DMS53 treated with DMSO at 0.1 percent for 48 hours (cell line): Measurements from ENCODE around the gene RHNO1.

ENCODE experiments used
- DNase-seq: peaks from one replicate; lab custom pipeline; 2025; ENCODE audit not compliant: unreplicated experiment; lab: John Stamatoyannopoulos, UW

RHNO1 gene, protein sequence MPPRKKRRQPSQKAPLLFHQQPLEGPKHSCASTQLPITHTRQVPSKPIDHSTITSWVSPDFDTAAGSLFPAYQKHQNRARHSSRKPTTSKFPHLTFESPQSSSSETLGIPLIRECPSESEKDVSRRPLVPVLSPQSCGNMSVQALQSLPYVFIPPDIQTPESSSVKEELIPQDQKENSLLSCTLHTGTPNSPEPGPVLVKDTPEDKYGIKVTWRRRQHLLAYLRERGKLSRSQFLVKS

DNA sequence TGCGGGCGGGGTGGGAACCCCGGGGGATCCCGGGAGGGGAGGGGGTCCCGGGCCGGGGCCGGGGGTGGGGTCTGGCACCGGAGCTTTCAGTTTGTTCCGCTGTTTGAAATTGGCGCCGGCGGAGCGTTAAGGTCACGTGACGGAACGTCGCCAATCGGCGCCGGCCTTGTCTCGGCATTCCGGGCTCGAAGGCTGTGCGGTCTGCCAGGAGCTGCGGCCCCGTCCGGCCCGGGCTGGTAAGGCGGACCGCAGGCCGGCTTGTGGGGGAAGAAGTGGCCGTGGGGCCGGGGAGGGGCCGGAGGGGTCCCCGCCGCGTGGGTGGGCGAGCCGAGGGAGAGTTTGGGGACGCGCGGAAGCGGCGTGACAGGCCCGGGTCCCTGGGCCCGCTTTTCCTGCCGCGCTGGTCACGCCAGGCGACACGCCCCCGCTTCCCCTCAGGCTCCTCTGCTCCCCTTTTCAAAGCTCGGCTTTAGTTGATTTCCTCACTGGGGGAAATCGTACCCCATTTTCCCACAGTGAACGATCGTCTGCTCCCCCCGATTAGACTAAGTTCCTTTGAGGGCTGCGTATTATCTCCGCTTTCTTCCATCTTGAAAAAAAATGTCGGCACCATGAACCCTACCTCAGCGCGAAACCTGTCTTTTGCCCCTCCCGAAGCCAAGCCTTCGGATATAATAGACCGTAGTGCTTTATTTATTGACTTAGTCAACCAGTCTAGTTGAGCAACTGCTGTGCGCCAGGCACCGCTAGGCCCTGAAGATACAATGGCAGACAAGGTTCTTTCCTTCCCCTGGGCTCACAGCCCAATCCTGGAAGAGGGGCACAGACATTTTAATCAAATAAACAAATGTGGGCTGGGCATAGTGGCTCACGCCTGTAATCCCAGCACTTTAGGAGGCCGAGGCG is at the start of gene RHNO1, which contains the start of gene FOXM1:
Gene RHNO1, plus strand, starts transcription at position 177 of the 906 bp plus-strand sequence. CDS start 8,144 bp downstream, outside the sequence.
Gene FOXM1, minus strand, starts transcription at position 128 of the 906 bp plus-strand sequence. CDS start 2,696 bp downstream, outside the sequence.
- peak; percentile 92 for DNase-seq

DNA sequence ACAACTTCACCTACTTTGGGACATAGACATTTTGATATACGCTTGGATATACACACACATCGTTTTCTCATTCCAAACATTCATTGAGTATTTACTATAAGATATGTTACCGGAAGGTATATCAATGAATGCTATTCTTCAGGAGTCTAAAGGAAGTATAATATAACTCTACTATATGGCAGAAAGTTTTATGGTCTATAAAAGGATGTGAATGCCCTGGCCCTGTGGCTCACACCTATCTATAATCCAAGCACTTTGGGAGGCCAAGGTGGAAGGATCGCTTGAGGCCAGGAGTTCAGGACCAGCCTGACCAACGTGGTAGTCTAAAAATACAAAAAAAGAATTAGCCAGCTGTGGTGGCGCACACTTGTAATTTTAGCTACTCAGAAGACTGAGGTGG is 47.7 kb upstream of the RHNO1 start:
- no peak for DNase-seq

DNA sequence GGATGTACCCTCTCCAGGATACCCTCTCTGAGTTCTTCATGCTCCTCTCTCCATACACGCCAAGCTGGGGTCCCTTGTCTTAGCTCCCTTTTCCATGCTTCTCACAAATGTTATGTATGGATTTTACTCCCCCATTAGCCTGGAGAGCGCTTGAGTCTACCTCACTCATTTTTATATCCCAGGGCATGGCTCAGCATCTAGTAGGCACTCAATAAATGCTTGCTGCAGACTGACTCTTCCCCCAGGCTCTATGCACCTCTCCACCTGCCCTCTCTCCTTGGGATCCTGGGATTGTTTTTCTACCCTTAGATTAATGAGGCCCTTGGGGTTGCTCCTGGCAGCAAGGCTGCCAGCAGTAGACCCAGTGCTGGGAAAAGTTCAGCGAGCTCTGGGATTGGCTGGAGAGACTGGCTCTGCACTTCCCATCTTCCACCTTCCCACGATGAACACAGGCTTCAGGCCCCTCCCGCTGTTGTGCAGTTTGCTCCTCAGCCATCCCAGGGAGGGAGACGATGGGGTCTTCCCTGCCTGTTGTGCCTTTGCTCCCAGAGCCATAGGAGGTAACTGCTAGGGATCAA is 44.4 kb upstream of the RHNO1 start:
- DNase-seq = no peak

DNA sequence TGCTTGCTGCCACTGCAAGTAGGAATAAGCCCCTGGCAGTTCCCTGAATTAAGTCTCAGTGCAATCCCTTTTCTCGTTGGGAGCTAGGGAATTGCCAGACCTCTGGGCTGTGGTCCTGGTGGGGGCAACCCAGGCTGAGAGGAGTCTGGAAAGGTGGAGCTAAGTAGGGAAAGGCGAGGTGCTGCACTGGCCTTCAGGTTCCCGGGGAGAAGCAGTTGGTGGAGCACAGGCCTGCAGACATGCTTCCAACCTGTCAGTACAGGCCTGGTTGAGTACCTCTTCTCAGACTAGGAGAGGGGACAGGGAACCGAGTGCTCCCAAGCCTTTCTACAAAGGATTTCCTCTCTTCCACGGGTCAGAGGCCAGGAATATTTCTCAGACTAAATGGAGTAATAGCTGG is 43.7 kb upstream of the RHNO1 start:
- DNase-seq = no peak

DNA sequence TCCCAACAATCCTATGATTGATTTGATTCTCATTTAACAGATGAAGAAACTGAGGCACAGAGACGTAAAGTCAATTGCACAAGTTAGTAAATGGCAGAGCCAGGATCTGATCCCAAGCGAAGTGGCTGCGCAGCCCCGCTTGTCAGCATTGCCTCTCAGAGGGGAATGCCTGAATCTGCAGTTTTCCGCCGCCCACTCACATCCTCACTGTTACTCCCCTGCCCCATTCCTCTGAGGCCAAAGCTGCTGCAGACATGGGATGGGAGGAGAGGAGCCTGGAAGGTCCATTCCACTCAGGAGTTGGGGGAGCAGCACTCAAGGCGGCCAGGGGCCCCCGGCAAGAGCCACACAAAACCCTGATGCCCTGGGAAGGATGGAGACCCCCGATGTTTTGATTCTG is 43.2 kb upstream of the RHNO1 start:
- DNase-seq = no peak

DNA sequence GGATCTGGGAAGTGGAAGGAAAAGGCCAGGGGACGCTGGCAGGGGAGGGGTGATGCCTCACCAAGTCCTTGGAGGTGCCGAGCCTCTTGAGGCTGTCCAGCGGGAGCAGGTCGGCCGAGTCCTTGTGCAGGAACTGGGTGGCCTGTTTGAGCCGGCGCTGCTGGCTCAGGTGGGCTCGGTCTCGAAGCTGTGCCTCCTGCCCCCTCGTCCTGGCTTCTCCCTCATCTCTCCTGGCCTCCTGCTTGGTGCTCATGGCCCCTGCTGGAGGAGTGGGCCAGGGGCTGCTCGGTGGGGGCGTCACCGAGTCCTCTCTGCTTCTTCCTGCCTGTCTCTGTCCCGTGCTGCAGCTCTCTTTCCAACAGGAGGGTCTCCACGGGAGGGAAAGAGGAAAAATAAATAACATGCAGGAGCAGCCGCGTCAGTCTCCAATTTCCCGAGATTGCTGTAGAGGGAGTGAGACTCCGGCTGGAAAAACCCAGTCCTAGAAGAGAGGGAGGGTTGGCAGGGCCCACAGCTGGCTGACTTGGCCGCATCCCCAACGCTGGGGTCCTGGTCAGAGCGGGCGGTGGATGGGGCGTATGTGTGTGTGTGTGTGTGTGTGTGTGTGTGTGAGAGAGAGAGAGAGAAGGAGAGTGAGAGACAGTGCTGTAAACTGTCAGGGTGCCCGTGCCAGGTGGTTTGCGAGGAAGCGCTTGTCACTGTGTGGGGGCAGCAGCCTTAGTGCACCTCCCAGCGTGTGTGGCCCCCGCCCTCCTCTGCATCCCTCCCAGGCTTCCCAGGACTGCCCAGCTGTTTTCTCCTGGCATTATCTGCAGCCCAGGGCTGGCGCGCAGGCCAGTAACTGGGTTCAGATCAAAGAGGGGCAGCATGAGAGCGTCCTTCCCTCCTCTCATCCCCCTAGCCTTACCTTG is 42.2 kb upstream of the RHNO1 start, which contains the start of gene NRIP2:
Gene NRIP2, minus strand, starts transcription at position 455 of the 911 bp plus-strand sequence. Its CDS starts 52 bp downstream, at position 403.
- no peak for DNase-seq

DNA sequence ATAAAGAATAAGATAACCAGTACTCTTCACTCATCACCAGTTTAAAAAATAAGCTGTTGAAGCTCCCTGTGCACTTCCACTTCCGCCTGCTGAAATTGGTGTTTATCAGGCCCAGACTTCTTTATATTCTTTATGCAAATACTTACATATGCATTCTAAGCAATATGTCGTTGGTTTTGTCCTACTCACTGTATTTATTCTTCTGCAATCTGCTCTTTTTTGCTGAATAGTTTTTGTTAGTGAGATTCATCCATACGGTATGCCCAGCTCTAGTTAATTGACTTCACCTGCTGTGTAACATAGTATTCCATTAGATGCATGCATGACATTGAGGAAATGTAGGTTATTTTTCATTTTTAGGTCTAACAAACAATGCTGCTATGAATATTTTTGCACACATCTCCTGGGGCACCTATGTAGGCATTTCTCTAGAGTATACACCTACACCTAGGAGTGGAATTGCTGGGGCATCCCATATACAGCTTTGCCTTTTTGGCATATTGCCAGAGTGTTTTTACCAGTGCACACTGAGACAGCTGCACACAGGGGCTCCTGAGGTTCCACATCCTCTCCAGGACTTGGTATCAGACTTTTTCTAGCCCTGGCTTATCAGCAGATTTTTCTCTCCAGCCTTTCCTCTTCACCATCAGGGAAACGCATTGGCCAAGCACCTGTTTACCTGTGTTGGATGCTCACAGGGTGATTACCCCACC is 41.2 kb upstream of the RHNO1 start:
- no peak for DNase-seq

DNA sequence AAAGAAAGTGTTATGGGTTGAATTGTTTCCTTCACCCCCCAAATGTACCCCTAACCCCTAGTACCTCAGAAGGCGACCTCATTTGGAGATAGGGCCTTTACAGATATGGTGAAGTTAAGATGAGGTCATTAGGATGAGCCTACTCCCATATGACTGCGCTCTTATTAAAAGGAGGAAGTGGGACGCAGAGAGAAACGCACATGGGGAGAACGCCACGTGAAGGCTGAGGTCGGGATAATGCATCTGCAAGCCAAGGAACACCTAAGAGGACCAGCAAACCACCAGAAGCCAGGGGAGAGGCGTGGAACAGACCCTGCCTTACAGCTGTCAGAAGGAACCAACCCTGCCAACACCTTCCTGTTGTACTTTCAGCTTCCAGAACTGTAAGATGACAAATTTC is 40.4 kb upstream of the RHNO1 start:
- no peak for DNase-seq

DNA sequence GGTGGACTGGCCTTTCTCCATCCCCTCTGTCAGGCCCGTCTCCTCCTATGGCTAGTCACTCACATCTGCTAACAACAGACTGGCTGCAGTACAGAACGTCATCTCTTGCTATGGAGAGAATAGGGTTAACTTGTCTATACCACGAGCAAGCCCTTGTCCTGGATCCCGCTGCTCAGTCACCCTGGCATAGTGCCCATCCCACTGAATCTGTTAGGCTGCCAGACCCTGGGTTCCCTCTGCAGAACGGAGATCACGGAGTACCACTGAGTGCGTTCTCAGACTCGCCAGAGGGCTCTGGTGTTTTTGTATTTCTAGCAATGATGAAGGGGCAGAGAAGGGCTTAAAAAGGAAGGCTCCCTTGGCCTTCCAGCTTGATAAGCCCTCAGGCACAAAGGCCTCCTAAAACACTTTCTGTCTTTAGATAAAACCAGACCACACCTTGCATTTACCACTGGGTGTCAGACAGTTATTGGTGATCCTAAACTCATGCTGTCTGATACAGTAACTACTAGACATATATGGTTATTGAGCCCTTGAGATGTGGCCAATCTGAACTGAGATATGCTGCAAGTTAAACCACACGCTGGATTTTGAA is 35.9 kb upstream of the RHNO1 start:
- DNase-seq = no peak

DNA sequence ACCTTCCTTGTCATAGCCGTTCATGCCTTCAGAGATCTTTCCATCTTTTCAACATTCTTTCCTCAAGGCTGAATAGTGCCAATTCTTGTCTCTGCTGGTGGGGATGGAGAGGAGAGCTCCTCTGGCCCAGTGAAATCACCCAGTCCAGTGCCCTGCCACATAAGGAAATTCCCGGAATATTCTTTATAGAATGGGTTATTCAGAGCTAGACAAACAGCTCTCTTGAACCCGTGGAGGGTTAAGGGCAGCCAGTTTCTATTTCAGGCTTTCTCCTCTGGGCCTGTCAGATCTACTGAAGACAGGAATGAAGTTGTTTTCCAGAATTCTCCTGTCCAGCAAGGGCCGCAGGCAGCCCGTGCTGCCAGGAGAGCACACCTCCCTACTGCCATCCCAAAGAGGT is 34.1 kb upstream of the RHNO1 start:
- no peak for DNase-seq

DNA sequence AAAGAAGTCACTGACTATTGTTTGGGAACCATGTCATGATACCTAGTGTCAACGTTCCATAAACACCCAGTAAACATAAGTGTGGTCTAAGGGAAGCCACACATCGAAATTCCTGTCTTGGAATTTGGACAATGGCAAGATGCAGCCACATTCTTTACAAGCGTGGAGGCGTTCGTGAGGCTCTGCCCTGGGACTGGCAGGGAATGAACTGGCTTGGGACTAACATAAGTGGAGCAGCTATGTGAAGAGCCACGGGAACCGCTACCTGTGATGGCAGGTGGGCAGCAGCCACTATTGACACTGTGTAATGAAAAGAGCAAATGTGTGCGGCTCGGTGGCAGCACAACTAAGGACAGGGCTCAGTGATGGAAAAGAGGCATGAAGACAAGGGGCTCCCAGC is 32.2 kb upstream of the RHNO1 start:
- DNase-seq = no peak

DNA sequence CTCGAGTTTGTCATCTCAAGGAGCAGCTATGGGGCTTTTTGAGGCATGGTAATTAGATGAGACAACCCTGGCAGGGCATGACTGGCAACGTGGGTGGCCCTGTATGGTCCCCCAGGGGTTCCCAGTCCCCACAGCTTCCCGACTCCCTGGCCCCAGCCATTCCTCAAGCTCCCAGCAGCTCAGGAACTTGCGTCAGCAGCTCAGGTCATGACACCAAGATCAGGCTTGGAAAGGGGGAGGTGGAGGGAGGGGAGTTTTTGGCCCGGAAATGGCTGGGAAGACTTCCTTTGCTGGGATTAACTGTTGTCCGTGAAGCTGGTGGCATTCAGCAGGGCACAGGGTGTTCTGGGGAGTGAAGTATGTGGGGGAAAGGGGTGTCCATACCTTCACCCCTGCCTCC is 31.7 kb upstream of the RHNO1 start:
- no peak for DNase-seq

DNA sequence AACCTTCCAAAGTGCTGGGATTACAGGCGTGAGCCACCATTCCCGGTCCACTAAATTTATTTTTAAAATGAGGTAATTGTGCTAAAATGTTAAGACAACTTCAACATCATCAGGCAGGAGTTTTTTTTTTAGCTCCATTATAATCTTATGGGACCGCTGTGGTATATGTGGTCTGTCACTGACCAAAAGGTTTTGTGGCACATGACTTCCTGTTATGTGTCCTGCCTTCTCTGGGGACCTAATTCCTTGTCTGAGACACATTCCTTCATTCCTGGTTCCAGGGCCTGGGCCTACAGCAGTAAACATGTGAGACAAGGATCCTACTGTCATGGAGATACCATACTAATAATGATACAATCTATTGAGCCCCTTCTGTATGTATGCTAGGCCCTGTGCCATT is 25.1 kb upstream of the RHNO1 start:
- no peak for DNase-seq

DNA sequence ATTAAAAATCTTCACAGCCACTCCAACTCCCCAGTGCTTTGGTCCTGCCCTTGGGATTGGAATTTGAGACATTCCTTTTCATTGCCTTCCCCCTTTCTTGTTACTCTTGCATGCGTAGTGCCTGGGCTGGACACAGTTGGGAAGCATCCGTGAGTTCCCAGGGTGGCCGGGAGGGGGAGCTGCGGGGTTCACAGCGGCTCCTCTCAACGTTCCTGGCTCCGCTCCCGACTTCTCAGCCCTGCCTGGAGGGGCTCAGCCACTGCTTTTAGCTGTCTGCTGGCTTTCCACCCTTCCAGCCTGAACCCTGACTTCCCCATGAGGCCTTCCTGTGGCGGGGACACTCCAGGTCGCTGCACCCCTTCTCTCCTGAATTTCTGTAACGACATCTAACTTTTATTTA is 23.4 kb upstream of the RHNO1 start:
- peak; percentile 73 for DNase-seq

DNA sequence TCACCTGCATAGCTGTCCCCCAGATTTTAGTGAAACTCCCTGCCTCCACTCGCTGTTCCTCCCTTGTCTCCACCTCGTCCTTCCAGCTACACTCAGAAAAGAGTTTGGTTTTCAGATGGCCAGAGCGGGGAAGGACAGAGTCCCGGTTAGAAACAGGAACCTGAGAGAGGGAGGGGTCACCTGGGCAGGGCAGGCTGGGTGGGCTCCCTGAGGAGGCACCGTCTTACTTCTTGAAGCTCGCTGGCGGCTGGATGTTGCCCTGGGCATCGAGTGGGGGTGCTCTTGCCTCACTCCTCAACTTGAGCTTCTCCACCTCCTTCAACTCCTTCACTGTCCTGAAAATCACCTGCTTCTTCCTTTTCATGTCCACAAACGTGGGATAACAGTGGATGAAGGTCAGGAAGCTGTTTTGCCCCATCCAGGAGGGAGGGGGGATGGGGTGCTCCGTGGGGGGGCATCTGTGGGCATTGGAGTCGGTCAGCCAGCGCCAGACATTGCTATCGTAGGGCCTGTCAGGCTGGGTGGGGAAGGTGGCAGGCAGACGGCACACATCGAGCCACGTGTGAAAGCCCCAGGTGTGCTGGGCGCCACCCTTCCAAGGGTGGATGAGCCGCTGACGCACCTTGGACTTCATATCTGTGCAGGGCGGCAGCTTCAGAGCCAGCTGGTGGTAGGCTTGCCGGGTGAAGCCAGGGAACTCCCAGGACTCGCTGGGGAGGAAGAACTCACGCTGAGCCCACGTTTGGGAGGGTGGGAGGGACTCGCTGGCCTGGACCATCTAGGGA is 22.2 kb upstream of the RHNO1 start:
- DNase-seq = peak; percentile 46

DNA sequence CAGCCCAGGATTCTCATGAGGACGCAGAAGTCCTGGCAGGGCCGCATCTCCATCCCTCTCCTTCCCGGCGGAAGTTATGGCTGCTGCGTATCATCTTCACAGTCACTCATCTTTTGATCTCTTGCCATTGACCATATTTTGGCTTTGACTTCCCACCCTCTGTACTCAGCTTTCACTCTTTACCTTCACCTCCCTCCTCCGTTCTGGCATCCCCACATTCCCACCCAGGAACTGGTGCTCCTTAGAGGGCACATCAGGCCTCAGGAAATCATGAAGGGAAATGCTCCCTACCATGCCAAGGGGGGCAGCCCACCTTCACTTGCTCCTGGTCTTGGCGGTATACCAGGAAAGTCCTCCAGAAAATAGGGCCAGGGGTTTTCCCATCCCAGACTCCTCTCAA is 21.5 kb upstream of the RHNO1 start:
- no peak for DNase-seq

DNA sequence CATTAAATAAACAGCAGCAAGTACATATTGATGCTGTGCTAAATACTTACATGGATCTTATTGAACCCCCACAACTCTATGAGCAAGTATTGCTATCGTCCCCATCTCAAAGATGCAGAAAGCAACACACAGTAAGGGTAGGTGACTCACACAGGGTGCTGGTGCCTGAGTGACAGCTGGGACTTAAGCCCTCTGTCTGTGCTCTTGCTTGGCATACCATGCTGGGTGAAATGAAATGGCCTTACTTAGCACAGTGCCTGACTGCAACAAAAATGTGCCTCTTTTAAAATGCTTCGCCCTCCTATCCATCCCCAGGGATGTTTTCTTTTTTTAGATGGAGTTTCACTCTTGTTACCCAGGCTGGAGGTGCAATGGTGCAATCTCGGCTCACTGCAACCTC is 21.0 kb upstream of the RHNO1 start:
- peak; percentile 45 for DNase-seq

DNA sequence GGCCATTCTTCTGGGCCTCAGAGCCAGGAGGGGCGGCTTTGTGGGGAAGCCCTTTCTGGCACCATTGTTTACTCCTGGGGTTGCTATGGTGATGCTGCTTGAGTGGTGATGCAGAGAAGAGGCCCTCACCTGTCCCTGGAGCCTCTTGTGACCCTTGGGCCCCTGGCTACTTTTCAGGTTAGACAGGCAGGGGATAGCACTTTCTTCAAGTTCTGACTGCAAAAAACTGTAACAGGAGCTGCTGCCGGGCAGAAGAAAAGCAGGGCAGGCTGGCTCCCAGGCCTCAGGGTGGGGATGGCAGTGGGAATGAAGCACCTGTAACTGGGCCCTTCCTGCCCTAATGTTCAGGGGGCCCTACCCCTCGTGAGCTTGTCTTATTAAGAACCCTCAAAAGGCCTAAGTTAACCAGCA is 20.0 kb upstream of the RHNO1 start, which contains the start of gene TEX52:
Gene TEX52, minus strand, starts transcription at position 19 of the 411 bp plus-strand sequence. Its CDS starts 13 bp downstream, at position 6.
- peak; percentile 96 for DNase-seq

DNA sequence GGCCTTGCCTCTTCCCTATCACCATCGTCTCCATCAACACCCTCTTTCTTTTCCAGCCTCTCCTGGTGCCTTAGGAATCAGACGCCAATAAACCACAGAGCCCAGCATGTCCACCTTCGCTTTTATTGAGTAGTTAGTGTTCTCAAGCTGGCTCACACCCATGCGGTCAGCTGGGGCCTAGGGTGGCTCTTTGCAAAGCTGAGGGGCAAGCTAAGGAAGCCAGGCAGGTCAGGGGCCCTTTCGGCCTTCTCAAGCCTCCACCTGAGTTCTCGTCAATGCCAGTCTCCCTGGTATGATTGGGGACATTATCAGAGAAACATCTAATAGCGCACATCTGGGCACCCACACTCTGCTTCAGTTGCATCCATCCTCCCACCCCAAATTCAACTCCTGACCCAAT is 19.4 kb upstream of the RHNO1 start:
- DNase-seq = no peak
